Liver (tissue), 9 donors: ENCODE data around the gene CBX2. TPM values are rescaled to one million over a fixed set of nuclear protein-coding genes. Genes with fewer than 3 reads are reported as not detected.

Experiments used
- DNase-seq: peaks from one replicate; pipeline ENCODE4 v3.0.0-alpha.2; 2017; ENCODE audit warnings: low spot score
- H3K27ac ChIP-seq, 2 donors: one replicate each; pipeline ENCODE4 v1.7.0; 2013; ENCODE audit warnings: inconsistent platforms in 2 of 2, low read length in 2 of 2, control low read depth in 1 of 2, low read depth in 1 of 2, mild to moderate bottlenecking in 1 of 2
- H3K27me3 ChIP-seq, 4 donors: one replicate each; pipeline versions ENCODE4 v1.6.1 to v1.7.0; 2013; ENCODE audit warnings: low read length in 3 of 4, inconsistent platforms in 1 of 4, mild to moderate bottlenecking in 1 of 4, moderate library complexity in 1 of 4; ENCODE audit not compliant: control insufficient read depth in 4 of 4, insufficient read depth in 4 of 4
- H3K36me3 ChIP-seq, 4 donors: one replicate each; pipeline versions ENCODE4 v1.6.1 to v1.7.0; 2013; ENCODE audit warnings: low read length in 3 of 4, mild to moderate bottlenecking in 3 of 4, low read depth in 1 of 4, moderate library complexity in 1 of 4; ENCODE audit not compliant: control insufficient read depth in 4 of 4, insufficient read depth in 3 of 4
- H3K4me1 ChIP-seq, 4 donors: one replicate each; pipeline versions ENCODE4 v1.6.1 to v1.7.0; 2013; ENCODE audit warnings: low read length in 3 of 4, mild to moderate bottlenecking in 3 of 4, moderate library complexity in 1 of 4; ENCODE audit not compliant: control insufficient read depth in 4 of 4, insufficient read depth in 4 of 4
- H3K4me3 ChIP-seq, 3 donors: one replicate each; pipeline versions ENCODE4 v1.6.1 to v1.7.0; 2013; ENCODE audit warnings: low read length in 3 of 3, control low read depth in 1 of 3, low read depth in 1 of 3, mild to moderate bottlenecking in 1 of 3
- H3K9ac ChIP-seq, 2 donors: one replicate each; pipeline ENCODE4 v1.7.0; 2013; ENCODE audit warnings: low read length in 2 of 2, mild to moderate bottlenecking in 2 of 2, moderate library complexity in 2 of 2, control low read depth in 1 of 2, low read depth in 1 of 2
- H3K9me3 ChIP-seq, 4 donors: one replicate each; pipeline versions ENCODE4 v1.6.1 to v1.7.0; 2013; ENCODE audit warnings: low read length in 3 of 4; ENCODE audit not compliant: control insufficient read depth in 4 of 4
- ATF3 ChIP-seq: IDR thresholded peaks from 2 replicates; pipeline ENCODE4 v1.6.1; 2016; ENCODE audit warnings: antibody characterized with exemption
- CTCF ChIP-seq: fragments of 150-350 bp; IDR thresholded peaks from 2 replicates; pipeline ENCODE4 v1.5.1; 2017; ENCODE audit warnings: improper control_type of control experiment, low read depth, low read length; ENCODE audit not compliant: missing input control
- EGR1 ChIP-seq, 2 donors: IDR thresholded peaks; 2 replicates each; pipeline ENCODE4 v1.6.1; 2016 to 2018; ENCODE audit warnings: antibody characterized with exemption in 2 of 2, low read depth in 2 of 2
- GABPA ChIP-seq, 2 donors: IDR thresholded peaks in 1 of 2; conservative IDR thresholded peaks in 1 of 2; 2 replicates each; pipeline ENCODE4 v1.6.1; 2016; ENCODE audit warnings: antibody characterized with exemption in 2 of 2, mild to moderate bottlenecking in 1 of 2, moderate library complexity in 1 of 2
- HNF4A ChIP-seq, 2 donors: conservative IDR thresholded peaks; 2 replicates each; pipeline ENCODE4 v1.6.1; 2016; ENCODE audit warnings: antibody characterized with exemption in 2 of 2, mild to moderate bottlenecking in 2 of 2
- JUND ChIP-seq, 2 donors: IDR thresholded peaks; 2 replicates each; pipeline ENCODE4 v1.6.1; 2016; ENCODE audit warnings: antibody characterized with exemption in 2 of 2
- NR2F2 ChIP-seq: IDR thresholded peaks from 2 replicates; pipeline ENCODE4 v1.6.1; 2016; ENCODE audit warnings: antibody characterized with exemption
- RAD21 ChIP-seq, 2 donors: IDR thresholded peaks; 2 replicates each; pipeline ENCODE4 v1.6.1; 2016; ENCODE audit warnings: antibody characterized with exemption in 2 of 2, mild to moderate bottlenecking in 2 of 2
- RXRA ChIP-seq, 2 donors: IDR thresholded peaks; 2 replicates each; pipeline ENCODE4 v1.6.1; 2017 to 2018; ENCODE audit warnings: antibody characterized with exemption in 2 of 2, mild to moderate bottlenecking in 1 of 2
- SP1 ChIP-seq: IDR thresholded peaks from 2 replicates; pipeline ENCODE4 v1.6.1; 2018; ENCODE audit warnings: antibody characterized with exemption, mild to moderate bottlenecking
- TAF1 ChIP-seq: conservative IDR thresholded peaks from 2 replicates; pipeline ENCODE4 v1.6.1; 2016; ENCODE audit warnings: antibody characterized with exemption, mild to moderate bottlenecking
- YY1 ChIP-seq: IDR thresholded peaks from 2 replicates; pipeline ENCODE4 v1.6.1; 2016; ENCODE audit warnings: antibody characterized with exemption, mild to moderate bottlenecking
- ZBTB33 ChIP-seq: IDR thresholded peaks from 2 replicates; pipeline ENCODE4 v1.6.1; 2016; ENCODE audit warnings: antibody characterized with exemption
- WGBS: extraction: QIAGEN DNeasy Blood & Tissue Kit; methylation state at CpG from one replicate; pipeline ENCODE4 v1.1.7; 2013; 5-methylcytosine and 5-hydroxymethylcytosine counted together
- polyA plus RNA-seq, 2 donors: library from polyadenylated mRNA; stranded (reverse) in 1 of 2; unstranded in 1 of 2; fragments of 200-250 nt in 1 of 2; fragments of >200 nt in 1 of 2; fragmentation: Nextera tagmentation in 1 of 2; extraction: Ambion mirVana in 1 of 2; gene quantifications; one replicate each; pipeline versions ENCODE4 v1.2.1 to v1.2.3, GENCODE V29; 2013 to 2015
- total RNA-seq, 2 donors: library from RNA; depleted of rRNA; stranded (reverse); fragments of >200 nt; gene quantifications; one replicate each; pipeline ENCODE4 v1.2.3, GENCODE V29; 2014
- TF ChIP-seq, protein P1 (sequence below): IDR thresholded peaks from 2 replicates; pipeline ENCODE4 v1.6.1; 2016; ENCODE audit warnings: antibody characterized with exemption, mild to moderate bottlenecking
- donor health status: healthy.
- donor health status: healthy.
- donor health status: healthy.
- donor health status: healthy.
- donor health status: healthy.

Gene CBX2
- total and polyA plus RNA-seq, 4 donors = 0.33 to 2.4 (median 0.53) TPM

- Histone ChIP-seq H3K27ac (peak overlapping the region; percentile 75 to 91), H3K36me3 (peaks cover 0 to 6% (median 0%) of the 10 kb centered on the region in 4 donors), H3K4me3 (peak overlapping the region; percentile 43 to 78 (median 75)), H3K9ac (no peak overlapping the region), H3K9me3 (no peaks in the 10 kb centered on the region), H3K27me3 (peaks cover 0 to 23% (median 10%) of the 10 kb centered on the region in 4 donors), H3K4me1 (peaks cover 12 to 39% (median 20%) of the 10 kb centered on the region in 4 donors)
- DNase-seq = no peak
- no peak for TF ChIP-seq TAF1
- no peak for TF ChIP-seq EGR1 (IDR thresholded peaks at IDR 0.05; ENCODE audit: low read depth in 2 of 2)
- no peak for TF ChIP-seq GABPA (IDR thresholded peaks at IDR 0.05 in 1 of 2, conservative IDR thresholded peaks at IDR 0.05 in 1 of 2)
- TF ChIP-seq, protein P1, sequence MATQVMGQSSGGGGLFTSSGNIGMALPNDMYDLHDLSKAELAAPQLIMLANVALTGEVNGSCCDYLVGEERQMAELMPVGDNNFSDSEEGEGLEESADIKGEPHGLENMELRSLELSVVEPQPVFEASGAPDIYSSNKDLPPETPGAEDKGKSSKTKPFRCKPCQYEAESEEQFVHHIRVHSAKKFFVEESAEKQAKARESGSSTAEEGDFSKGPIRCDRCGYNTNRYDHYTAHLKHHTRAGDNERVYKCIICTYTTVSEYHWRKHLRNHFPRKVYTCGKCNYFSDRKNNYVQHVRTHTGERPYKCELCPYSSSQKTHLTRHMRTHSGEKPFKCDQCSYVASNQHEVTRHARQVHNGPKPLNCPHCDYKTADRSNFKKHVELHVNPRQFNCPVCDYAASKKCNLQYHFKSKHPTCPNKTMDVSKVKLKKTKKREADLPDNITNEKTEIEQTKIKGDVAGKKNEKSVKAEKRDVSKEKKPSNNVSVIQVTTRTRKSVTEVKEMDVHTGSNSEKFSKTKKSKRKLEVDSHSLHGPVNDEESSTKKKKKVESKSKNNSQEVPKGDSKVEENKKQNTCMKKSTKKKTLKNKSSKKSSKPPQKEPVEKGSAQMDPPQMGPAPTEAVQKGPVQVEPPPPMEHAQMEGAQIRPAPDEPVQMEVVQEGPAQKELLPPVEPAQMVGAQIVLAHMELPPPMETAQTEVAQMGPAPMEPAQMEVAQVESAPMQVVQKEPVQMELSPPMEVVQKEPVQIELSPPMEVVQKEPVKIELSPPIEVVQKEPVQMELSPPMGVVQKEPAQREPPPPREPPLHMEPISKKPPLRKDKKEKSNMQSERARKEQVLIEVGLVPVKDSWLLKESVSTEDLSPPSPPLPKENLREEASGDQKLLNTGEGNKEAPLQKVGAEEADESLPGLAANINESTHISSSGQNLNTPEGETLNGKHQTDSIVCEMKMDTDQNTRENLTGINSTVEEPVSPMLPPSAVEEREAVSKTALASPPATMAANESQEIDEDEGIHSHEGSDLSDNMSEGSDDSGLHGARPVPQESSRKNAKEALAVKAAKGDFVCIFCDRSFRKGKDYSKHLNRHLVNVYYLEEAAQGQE = no peak
- no peak for TF ChIP-seq CTCF
- no peak for TF ChIP-seq SP1
- no peak for TF ChIP-seq ZBTB33
- no peak for TF ChIP-seq ATF3
- WGBS = 3% methylated on average over 19 of the region's 19 CpGs
Measured at GRCh38 chr17:79796444-79796762, 18.5 kb downstream of the CBX2 start.

GRCh38 chr17:79796763-79797491 is 19.0 kb downstream of the CBX2 start, which contains the start of gene CBX8:
TSS of gene CBX8 (minus strand) at chr17:79797077. CDS start at chr17:79796998, 79 bp downstream.
- Histone ChIP-seq H3K4me1 (peaks cover 12 to 41% (median 20%) of the 10 kb centered on the region in 4 donors), H3K9ac (no peak within 1 kb of the TSS), H3K27me3 (peaks cover 0 to 23% (median 11%) of the 10 kb centered on the region in 4 donors), H3K9me3 (no peaks in the 10 kb centered on the region), H3K4me3 (peak within 1 kb of the TSS; percentile 43 to 78 (median 75)), H3K27ac (peak within 1 kb of the TSS; percentile 75 to 91), H3K36me3 (peaks cover 0 to 6% (median 0%) of the 10 kb centered on the region in 4 donors)
- peak; percentile 96 for DNase-seq
- WGBS = under 1% methylated on average over 79 of the region's 79 CpGs
- TF ChIP-seq HNF4A (conservative IDR thresholded peaks at IDR 0.05) = no peak
- TF ChIP-seq SP1 = peak; percentile 87
- TF ChIP-seq RAD21 (IDR thresholded peaks at IDR 0.05) = peak in 1 of 2 donors; percentile 3
- no peak for TF ChIP-seq NR2F2
- peak; percentile 29 to 86 for TF ChIP-seq EGR1 (IDR thresholded peaks at IDR 0.05; ENCODE audit: low read depth in 2 of 2)
- TF ChIP-seq, protein P1 = no peak
- TF ChIP-seq YY1 = peak; percentile 67
- TF ChIP-seq JUND (IDR thresholded peaks at IDR 0.05) = peak in 1 of 2 donors; percentile 26
- TF ChIP-seq GABPA (IDR thresholded peaks at IDR 0.05 in 1 of 2, conservative IDR thresholded peaks at IDR 0.05 in 1 of 2) = peak in 1 of 2 donors; percentile 91
- peak in 1 of 2 donors; percentile 21 for TF ChIP-seq RXRA (IDR thresholded peaks at IDR 0.05)
